GM18520 (cell line): ENCODE data around the gene SMIM43.
"Not testable (repeated sequence)": the region's sequence is repeated elsewhere in the genome, so short reads cannot be mapped to it uniquely, and the experiment has no call there.

Experiments used
- ATAC-seq: cut with Tn5 transposase; IDR thresholded peaks from one replicate; pipeline ENCODE4 v1.9.1; 2021; ENCODE audit not compliant: unreplicated experiment

Gene SMIM43

GRCh38 chr4:121784401-121784800 lies 19.4 kb upstream of the SMIM43 start:
- ATAC-seq: no peak

- ATAC-seq: no peak
These were observed 18.2 kb upstream of the SMIM43 start for GRCh38 chr4:121783210-121783609.

GRCh38 chr4:121778991-121779628 lies 14.1 kb upstream of the SMIM43 start:
- ATAC-seq: no peak

- ATAC-seq: no peak
These were observed 12.7 kb upstream of the SMIM43 start for GRCh38 chr4:121777625-121778024.

GRCh38 chr4:121776610-121777401 lies 11.8 kb upstream of the SMIM43 start:
- ATAC-seq: no peak

GRCh38 chr4:121773883-121774282 lies 8.9 kb upstream of the SMIM43 start:
- ATAC-seq: no peak

GRCh38 chr4:121771869-121772268 lies 6.9 kb upstream of the SMIM43 start:
- ATAC-seq: no peak

- no peak for ATAC-seq
These were observed 4.4 kb upstream of the SMIM43 start for GRCh38 chr4:121769341-121769740.

GRCh38 chr4:121767166-121767565 lies 2.2 kb upstream of the SMIM43 start:
- no peak for ATAC-seq

DNA sequence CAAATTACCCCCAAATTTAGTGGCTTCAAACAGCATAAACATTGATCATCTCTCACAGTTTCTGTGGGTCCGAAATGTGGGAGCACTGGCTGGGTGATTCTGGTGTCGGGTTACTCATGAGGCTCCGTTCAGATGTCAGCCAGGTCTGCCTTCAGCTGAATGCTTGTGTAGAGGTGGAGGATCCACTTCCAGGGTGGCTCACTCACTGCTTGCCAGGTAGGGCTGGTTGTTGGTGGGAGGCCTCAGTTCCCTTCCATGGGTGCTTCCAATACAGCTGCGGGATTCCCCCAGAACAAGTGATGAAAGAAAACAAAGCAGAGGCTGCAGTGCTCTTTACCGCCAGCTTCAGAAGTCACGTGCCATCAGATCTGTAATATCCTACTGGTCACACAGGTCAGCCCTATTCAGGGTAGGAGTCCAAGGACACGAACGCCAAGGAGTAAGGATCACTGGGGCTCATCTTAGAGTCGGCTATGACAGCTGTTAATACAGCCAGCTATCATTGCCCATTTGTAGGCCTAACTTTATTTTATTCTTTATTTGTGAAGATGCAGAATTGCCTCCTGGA lies 1.1 kb upstream of the SMIM43 start:
- ATAC-seq: no peak

DNA sequence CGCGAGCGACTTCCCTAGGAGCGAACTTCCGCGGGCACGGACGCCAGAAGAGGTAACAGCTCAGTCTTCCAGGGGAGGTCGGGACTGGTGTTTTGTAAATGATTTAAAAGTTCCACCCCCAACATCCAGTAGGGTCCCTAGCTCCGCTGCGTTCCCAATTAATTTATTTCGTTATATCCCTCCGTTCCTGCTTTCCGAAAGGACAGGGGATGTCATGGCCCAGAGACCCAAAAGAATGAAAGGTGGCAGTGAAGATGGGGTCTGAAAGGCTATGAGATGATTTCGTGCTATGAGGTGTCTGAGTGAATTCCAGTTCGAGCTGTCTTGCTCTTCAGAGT lies 373 bp upstream of the SMIM43 start:
- no peak for ATAC-seq

GRCh38 chr4:121764303-121764701 lies 662 bp downstream of the SMIM43 start:
- ATAC-seq: no peak

GRCh38 chr4:121760205-121760604 lies 4.8 kb downstream of the SMIM43 start:
- ATAC-seq: no peak

GRCh38 chr4:121758925-121759568 lies 5.9 kb downstream of the SMIM43 start:
- no peak for ATAC-seq

DNA sequence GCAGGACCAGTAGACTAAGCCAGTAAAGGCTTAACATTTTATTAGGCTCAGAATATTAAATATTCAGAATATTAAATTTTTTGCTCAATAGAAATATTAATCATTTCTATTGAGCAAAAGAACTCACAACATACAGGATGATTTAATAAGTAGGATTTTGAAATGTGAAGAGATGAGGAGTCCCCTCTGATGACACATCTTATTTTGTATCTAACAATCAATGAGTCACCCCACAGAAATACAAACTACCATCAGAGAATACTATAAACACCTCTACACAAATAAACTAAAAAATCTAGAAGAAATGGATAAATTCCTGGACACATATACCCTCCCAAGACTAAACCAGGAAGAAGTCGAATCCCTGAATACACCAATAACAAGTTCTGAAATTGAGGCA lies 12.8 kb downstream of the SMIM43 start:
- ATAC-seq: not testable (repeated sequence)

DNA sequence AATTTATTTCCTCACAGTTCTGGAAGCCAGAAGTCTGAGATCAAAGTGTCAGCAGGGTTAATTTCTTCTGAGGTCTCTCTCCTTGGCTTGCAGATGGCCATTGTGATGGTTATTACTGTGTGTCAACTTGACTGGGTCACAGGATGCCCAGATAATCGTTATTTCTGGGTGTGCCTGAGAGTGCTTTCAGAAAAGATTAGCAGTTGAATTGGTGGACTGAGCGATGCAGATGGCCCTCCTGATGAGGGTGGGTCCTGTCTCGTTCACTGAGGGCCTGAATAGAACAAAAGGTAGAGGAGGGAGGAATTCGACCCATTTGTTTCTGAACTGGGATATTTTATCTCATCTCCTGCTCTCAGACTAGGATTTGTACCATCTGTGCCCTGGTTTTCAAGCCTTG lies 15.7 kb downstream of the SMIM43 start:
- ATAC-seq: no peak

GRCh38 chr4:121742794-121743193 lies 22.2 kb downstream of the SMIM43 start:
- no peak for ATAC-seq

DNA sequence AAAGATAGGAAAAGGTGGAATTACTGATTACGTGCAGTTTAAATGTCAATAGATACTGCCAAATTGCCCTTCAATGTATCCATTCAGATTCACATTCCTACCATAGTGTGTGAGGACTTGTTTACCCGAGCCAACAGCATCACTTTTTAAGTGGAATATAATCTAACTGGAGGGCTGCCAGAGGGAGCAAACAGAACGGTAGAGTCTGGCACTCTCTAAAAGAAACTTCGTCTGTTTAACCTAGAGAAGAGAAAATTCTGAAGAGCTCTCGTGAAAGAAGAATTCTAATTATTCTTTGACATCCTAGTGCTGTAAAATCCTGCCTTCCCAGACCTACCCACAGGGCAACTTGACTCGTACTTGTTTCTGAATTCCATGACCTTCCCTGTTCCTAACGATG lies 23.2 kb downstream of the SMIM43 start:
- no peak for ATAC-seq

DNA sequence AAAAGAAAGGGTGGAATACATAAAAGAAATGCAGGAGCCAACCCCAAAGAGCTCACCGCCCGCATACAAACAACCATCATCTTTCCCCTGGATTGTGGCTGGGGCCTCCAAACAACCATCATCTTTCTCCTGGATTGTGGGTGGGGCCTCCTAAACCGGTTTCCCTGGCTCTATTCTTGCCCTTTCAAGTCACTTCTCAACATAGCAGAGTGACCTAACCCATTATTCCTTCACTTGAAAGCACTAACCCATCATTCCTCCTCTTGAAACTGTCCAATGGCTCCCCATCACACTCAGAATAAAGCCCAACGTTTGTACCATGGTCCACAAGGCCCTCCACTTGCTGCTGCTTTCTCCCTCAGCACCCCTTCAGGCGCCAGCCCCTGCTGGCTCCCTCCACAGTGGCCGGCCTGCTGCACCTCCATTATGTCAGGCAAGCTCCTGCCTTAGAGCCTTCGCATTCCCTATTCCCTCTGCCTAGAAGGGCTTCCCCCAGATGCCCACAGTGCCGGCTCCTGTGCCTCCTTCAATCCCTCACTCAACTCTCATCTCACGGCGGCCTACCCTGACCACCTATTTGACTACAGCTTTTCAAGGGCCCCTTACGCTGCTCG lies 24.1 kb downstream of the SMIM43 start:
- ATAC-seq: no peak

GRCh38 chr4:121739575-121739974 lies 25.4 kb downstream of the SMIM43 start:
- ATAC-seq: no peak

- no peak for ATAC-seq
These were observed 26.0 kb downstream of the SMIM43 start for GRCh38 chr4:121738780-121739535.
